Retinal pigment epithelial cell (primary cell): Measurements from ENCODE around the gene SPP1.
A peak's percentile ranks its signal among the peaks of the same experiment; 100 is the strongest.
"Not testable (repeated sequence)": the region's sequence is repeated elsewhere in the genome, so short reads cannot be mapped to it uniquely, and the experiment has no call there.

Experiments
- DNase-seq: peaks from one replicate; pipeline ENCODE4 v3.0.0-alpha.2; 2010; ENCODE audit warnings: low read depth
- H3K4me3 ChIP-seq: 2 replicates; pipeline ENCODE4 v1.5.1; 2011; ENCODE audit warnings: mild to moderate bottlenecking, low read length, control low read depth, moderate library complexity
- TF ChIP-seq, protein P1 (sequence below): conservative IDR thresholded peaks from 2 replicates; pipeline ENCODE4 v1.5.1; 2011; ENCODE audit warnings: low read depth, low read length, control low read depth, inconsistent platforms

SPP1 gene

DNA sequence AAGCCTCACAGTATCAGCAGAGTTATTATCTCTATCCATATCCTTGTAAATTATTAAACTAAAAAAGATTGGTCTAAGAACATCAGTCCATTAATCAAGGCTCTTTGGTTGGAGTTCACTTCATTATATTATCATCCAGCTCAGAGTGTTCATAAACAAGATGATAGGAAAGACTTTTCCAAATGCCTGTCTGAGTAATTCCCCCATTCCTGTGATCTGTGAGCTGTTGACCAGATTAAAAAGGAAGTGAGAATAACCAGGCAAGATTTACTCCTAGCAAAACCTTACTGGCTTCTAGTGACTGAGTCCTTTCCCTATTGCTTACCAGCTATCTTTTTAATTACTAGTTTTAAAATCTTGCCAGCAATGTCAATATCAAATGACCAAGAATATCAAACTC, 46.8 kb downstream of the SPP1 start:
- TF ChIP-seq, protein P1, sequence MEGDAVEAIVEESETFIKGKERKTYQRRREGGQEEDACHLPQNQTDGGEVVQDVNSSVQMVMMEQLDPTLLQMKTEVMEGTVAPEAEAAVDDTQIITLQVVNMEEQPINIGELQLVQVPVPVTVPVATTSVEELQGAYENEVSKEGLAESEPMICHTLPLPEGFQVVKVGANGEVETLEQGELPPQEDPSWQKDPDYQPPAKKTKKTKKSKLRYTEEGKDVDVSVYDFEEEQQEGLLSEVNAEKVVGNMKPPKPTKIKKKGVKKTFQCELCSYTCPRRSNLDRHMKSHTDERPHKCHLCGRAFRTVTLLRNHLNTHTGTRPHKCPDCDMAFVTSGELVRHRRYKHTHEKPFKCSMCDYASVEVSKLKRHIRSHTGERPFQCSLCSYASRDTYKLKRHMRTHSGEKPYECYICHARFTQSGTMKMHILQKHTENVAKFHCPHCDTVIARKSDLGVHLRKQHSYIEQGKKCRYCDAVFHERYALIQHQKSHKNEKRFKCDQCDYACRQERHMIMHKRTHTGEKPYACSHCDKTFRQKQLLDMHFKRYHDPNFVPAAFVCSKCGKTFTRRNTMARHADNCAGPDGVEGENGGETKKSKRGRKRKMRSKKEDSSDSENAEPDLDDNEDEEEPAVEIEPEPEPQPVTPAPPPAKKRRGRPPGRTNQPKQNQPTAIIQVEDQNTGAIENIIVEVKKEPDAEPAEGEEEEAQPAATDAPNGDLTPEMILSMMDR = no peak
- no peak overlapping the region for H3K4me3 ChIP-seq
- DNase-seq = no peak

DNA sequence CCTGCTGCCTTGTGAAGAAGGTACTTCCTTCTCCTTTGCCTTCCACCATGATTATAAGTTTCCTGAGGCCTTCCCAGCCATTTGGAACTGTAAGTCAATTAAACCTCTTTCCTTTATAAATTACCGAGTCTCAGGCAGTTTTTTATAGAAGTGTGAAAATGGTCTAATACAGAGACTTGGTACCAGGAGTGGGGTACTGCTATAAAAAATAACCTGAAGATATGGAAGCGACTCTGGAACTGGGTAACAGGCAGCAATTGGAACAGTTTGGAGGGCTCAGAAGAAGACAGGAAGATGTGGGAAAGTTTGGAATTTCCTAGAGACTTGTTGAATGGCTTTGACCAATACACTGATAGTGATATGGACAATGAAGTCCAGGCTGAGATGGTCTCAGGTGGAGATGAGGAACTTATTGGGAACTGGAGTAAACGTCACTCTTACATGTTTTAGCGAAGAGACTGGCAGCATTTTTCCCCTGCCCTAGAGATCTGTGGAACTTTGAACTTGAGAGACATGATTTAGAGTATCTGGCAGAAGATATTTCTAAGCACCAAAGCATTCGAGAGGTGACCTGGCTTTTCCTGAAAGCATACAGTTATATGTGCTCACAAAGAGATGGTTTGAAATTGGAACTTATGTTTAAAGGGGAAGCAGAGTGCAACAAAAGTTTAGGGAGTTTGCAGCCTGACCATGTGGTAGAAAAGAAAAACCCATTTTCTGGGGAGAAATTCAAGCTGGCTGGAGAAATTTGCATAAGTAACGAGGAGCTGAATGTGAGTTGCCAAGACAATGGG, 50.6 kb downstream of the SPP1 start:
- H3K4me3 ChIP-seq, DNase-seq: not testable (repeated sequence)

DNA sequence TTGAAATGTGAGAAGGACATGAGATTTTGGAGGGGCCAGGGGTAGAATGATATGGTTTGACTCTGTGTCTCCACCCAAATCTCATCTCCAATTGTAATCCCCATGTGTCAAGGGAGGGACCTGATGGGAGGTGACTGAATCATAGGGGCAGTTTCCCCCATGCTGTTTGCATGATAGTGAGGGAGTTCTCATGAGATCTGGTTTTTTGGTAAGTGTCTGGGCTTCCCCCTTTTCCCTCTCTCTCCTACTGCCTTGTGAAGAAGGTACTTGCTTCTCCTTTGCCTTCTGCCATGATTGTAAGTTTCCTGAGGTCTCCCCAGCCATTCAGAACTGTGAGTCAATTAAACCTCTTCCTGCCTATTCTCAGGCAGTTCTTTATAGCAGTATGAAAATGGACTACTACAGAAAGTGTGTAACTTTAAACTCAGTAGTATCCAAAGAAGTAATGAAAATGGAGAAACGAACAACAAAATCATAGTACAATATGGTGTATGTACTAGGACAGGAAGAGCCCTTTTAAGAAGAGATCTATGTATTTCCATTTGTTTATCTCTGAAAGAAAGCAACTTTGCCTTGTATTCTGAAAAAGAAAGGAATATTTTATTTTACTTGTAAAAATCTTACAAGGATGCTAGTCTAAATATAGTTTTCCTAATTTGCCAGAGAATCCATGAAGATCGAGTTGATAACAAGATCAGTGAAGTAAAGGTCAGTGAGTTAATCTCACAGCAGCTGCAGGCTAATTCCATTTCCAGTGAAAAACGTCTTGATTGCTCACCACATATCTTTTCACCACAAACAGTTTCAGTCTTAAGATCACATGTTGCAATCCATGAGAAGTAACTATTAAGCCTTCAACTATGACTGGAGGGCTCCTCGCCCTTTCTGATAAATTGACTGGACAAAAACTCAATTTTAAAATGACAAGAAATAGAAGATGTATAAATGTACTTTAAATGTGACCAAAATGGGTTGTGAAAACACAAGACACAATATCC, 52.4 kb downstream of the SPP1 start:
- no peak overlapping the region for H3K4me3 ChIP-seq
- TF ChIP-seq, protein P1 = no peak
- DNase-seq = peak; percentile 94

DNA sequence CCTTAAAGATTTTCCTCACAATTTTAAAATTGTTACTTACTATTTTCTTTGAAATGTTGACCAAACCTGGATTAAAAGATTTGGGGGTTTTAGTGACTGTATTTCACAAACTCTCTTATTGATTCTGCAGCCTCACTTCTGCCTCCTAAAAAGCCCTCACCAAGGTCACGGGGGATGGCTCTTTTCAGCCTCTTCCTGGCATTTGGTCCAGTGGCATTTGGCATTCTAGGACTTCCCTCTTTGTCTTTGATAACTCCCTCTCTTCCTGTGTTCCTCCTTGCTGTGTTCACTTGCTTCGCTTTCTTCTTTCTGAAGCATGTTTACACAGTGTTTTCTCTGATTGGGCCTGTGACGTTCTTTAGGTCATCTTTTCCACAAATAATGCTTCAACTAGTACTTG, 53.4 kb downstream of the SPP1 start:
- no peak for DNase-seq
- TF ChIP-seq, protein P1 = no peak
- no peak overlapping the region for H3K4me3 ChIP-seq

DNA sequence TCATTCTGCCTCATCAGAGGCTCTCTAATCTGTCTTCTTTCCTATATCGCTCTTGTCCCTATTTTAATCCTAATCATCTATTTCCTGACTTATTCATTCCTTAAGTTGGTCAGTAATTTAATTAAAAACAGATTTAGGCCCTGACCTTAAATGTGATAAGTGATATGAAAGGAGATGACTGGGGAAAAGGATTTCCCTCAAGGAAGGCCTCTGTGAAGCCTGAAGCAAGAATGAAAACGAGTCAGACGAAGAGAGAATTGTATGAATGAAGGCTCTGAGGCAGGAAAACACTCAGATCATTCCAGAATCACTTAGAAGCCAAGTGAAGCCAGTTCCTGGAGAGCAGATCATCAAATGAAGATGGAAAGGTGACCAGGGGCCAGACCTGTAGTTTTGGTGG, 54.0 kb downstream of the SPP1 start:
- TF ChIP-seq, protein P1 = no peak
- no peak overlapping the region for H3K4me3 ChIP-seq
- DNase-seq = no peak

DNA sequence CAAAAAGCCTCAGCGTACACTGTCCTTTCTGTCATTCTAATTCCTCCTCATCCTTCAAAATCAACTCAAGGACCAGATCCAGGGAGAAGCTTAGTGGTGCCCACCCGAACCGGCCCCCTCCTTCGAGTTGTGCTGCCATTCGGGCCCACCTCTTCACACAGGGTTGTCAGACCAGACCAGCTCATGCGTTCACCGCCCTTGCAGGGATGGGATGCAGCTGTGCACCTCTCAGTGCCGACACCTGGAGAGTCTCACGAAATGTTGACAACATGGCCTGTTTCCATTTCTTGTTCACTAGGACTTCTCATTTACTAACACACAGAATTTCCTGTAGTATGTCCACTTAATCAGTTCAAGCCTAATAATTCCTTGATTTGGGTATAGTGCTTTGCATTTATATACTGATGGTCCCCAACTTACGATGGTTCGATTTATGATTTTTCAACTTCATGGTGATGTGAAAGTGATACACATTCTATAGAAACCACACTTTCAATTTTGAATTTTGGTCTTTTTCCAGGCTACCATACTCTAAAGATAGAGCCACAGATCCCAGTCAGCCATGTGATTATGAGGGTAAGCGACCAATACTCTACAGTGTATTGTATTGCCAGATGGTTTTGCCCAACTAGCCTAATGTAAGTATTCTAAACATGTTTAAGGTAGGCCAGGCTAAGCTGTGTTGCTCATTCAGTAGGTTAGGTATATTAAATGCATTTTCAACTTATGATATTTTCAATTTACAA, 55.2 kb downstream of the SPP1 start:
- no peak for DNase-seq
- TF ChIP-seq, protein P1 = no peak

More for the DNA sequence above, 55.2 kb downstream of the SPP1 start:
- no peak overlapping the region for H3K4me3 ChIP-seq
